ENCODE data around the gene ADGRG2.

Gene ADGRG2

DNA sequence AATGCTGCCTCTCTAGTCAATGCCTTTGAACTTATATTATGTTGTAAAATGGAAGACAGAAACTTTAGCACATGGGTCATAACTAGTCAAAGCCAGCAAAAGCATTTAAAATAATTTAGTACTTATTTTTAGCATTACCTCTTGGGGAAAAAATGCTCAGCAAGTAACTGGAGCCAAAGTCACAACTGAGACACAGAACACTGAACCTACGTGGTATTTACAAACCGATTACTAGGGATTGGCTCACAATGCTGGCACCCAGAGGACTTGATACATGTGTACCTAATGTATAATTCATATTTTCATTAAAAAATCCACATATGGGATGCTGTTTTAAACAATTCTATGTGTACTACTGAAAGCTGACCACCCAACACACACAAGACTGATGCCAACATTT lies 176.8 kb downstream of the ADGRG2 start:
- no peak overlapping the region for H3K27ac Mint-ChIP-seq
- no peaks in the 10 kb centered on the region for H3K4me1 Mint-ChIP-seq (ENCODE audit: low read depth)
- H3K9me3 Mint-ChIP-seq = no peaks in the 10 kb centered on the region
- H3K4me3 Mint-ChIP-seq = no peak overlapping the region
- no peaks in the 10 kb centered on the region for H3K27me3 Mint-ChIP-seq (ENCODE audit: low read depth)
- H3K36me3 Mint-ChIP-seq (ENCODE audit: low read depth) = peaks cover 8% of the 10 kb centered on the region

- Mint-ChIP-seq H3K36me3 (ENCODE audit: low read depth) (peaks cover 8% of the 10 kb centered on the region), H3K9me3 (no peaks in the 10 kb centered on the region), H3K27me3 (ENCODE audit: low read depth) (no peaks in the 10 kb centered on the region), H3K27ac (no peak overlapping the region), H3K4me3 (no peak overlapping the region), H3K4me1 (ENCODE audit: low read depth) (no peaks in the 10 kb centered on the region)
Observed at GRCh38 chrX:18944482-18944881, 177.8 kb downstream of the ADGRG2 start.

DNA sequence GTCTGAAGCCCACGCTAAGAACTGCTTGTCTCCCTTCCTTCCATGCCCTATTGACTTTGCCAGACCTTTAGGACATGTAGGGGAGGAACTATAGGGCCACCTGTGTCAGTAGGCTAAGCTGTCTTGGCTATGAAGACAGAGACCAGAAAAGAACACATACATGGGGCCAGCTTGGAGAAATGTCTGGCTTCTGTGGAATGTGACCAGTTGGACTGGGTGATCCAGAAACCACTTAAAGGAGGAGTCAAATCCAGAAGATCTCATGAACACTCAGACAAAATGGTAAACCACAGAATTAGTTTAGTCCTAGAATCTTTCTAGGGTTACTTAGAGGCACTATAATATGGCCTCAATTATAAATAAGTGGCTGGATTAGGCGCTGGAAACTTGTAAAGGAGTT lies 180.4 kb downstream of the ADGRG2 start:
- Mint-ChIP-seq H3K27me3 (ENCODE audit: low read depth) (no peaks in the 10 kb centered on the region), H3K9me3 (no peaks in the 10 kb centered on the region), H3K36me3 (ENCODE audit: low read depth) (peaks cover 6% of the 10 kb centered on the region), H3K4me1 (ENCODE audit: low read depth) (no peaks in the 10 kb centered on the region), H3K27ac (no peak overlapping the region), H3K4me3 (no peak overlapping the region)
